GM18858 (cell line): ENCODE data around the gene KIFC1.
A peak's percentile ranks its signal among the peaks of the same experiment; 100 is the strongest.

Experiments
- ATAC-seq: cut with Tn5 transposase; IDR thresholded peaks from one replicate; pipeline ENCODE4 v1.9.1; 2021; ENCODE audit not compliant: unreplicated experiment

The KIFC1 gene

DNA sequence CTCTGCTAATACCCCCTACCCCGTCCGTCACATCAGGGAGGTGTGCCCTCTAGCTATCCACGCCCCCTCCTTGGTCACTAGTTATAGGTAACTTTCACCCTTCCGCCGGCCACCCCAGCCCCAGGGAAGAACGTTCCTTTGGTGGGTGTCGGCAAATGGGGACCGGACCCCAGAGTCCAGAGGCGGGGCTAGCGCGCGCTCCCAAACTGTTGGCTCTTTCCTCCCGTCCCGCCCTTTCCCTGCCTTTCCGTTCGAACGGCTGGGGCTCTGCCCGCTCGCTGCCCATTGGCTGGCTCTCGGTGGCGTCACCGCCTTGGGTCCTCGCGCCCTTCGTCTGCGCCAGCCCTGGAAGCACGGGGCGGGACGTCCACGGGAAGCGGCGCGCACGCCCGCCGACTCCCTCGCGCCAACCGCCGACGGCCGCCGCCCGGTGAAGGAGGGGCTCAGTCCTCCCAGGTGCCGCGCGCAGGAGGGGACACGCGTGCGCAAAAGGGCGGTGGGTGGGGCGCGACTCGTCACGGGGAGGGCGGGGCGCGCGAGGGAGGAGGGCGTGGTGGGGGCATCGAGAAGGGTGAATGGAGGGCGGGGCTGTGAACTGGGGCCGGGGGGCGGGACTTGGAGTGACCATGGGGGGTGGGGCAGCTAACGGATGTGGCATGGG lies 18.6 kb downstream of the KIFC1 start:
- peak; percentile 80 for ATAC-seq

DNA sequence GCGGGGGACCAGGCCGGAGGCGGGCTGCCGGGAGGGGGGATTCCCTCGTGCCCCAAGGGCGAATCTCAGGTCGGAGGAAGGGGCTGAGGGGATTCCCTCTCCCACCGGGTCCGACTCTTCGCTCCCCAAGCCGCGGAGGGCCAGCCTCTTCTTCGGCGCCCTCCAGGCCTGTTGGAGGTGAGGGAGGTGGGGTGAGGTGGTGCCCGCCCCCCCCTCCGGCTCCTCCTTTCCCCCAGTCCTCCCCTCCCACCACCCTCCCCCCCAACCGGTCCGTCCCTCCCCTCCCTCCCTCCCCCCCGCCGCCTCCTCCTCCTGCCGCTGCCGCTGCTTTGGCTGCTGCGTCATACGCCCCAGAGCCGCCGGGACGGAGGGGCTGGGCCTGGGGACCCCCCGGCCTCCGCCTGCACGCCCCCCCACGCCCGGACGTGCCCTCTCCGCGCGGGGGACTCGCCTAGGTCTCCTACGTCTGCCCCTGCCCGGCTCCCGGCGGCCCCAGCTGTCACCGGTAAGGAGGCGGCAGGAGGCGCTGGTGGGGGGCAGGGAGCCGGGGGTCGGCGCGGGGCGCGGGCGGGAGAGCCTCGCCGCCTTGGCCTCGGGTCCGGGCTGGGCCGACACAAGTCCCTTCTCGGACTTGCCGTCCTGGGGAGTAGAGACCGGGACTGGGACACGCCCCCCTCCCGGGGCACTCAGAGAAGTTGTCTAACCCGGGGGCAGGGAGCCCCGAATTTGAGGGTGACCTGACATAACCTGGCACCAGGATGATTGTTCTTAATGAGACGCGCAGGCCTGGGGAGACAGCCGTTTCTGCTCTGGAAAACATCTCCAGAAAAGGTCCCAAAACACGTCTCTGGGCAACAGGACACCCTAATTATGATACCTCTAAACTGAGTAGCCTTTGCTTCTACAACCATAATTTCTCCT lies 19.3 kb downstream of the KIFC1 start, which contains the start of gene PHF1:
Gene PHF1, plus strand, starts transcription at position 304 of the 921 bp plus-strand sequence. CDS start 1,250 bp downstream, outside the sequence.
- ATAC-seq: peak; percentile 28

DNA sequence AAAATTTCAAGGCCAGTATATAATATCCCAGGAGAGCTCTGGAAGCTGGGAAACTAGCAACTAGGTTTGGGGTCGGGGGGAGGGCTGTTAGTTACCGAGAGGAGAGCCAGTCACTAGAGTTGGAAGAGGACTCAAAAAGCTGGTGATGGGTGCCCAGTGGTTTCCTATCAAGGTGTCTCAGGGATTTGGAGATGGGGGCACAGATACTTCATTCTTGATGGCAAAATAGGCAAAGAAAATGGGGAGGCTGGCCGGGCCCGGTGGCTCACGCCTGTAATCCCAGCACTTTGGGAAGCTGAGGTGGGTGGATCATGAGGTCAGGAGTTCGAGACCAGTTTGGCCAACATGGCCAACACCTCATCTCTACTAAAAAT lies 20.0 kb downstream of the KIFC1 start:
- ATAC-seq: no peak

DNA sequence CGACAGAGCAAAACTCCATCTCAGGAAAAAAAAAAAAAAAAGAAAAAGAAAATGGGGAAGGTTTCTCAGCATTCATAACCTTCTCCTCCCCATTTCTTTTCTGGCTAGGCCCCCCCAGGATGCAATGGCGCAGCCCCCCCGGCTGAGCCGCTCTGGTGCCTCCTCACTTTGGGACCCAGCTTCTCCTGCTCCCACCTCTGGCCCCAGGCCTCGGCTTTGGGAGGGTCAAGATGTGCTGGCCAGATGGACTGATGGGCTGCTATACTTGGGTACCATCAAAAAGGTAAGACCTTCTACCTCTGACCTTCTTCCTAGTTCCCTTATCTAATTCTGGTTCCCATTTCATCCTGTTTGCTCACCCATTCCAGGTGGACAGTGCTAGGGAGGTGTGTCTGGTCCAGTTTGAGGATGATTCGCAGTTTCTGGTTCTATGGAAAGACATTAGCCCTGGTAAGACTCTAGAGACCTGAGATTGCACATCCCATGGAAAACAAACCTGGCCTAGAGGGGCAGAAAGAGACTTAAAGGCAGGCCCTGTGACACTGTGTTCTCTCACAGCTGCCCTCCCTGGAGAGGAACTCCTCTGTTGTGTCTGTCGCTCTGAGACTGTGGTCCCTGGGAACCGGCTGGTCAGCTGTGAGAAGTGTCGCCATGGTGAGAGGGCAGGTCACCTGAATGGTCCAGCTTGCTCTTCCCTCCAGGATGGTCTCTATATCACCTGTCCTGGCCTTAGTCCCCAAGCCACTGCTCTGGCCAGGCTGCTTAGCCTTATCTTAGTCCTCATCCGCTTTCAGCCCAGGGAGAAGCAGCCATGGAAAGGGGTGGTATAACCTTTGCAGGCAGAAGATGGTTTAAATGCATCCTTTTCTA lies 20.8 kb downstream of the KIFC1 start:
- ATAC-seq: no peak

DNA sequence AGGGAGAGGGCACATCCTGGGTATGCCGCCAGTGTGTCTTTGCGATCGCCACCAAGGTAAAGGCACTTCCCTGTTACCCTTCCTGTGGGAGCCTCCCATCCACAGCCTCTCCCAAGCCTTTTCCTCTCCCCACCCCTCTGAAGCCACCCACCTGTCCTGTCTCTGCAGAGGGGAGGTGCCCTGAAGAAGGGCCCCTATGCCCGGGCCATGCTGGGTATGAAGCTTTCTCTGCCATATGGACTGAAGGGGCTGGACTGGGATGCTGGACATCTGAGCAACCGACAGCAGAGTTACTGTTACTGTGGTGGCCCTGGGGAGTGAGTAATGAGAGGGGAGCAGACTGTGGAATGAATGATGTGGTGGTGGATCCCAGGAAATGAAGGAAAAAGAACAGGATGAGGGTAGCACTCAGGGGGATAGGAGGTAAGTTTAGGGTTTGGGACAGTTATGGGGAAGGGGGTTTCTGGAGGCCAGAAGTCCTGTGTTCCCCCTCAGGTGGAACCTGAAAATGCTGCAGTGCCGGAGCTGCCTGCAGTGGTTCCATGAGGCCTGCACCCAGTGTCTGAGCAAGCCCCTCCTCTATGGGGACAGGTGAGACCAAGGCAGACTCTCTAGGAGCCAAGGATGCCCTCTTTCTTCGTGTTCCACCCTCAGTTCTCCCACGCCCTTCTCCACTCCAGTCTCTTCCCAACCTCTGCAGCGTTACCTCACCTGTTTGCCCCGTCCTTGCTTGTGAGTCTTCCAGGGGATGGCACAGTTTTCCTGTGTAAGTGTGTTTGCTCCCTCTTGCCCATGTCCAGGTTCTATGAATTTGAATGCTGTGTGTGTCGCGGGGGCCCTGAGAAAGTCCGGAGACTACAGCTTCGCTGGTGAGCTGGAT lies 21.9 kb downstream of the KIFC1 start:
- ATAC-seq: no peak

DNA sequence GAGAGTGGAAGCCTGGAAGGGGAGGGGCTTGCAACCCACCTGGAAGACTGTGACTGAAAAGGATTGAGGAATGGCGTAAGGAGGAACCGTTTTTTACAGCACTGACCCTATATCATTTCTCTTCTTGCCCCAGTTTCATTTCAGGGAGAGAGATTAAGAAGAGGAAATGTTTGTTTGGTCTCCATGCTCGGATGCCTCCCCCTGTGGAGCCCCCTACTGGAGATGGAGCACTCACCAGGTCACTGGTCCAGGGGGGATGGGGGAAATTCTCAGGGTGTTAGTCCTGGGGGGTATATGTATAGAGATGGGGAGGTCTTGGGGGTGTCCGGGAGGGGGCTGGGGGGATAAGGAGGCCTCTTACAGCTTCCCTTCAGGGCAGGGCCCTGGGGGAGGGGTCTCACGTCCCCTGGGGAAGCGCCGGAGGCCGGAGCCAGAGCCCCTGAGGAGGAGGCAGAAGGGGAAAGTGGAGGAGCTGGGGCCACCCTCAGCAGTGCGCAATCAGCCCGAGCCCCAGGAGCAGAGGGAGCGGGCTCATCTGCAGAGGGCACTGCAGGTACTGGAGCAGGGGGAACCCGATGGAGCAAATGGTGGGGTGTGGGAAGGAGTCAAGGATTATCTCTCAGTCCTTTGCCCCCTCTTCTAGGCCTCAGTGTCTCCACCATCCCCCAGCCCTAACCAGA lies 23.1 kb downstream of the KIFC1 start:
- ATAC-seq: no peak

DNA sequence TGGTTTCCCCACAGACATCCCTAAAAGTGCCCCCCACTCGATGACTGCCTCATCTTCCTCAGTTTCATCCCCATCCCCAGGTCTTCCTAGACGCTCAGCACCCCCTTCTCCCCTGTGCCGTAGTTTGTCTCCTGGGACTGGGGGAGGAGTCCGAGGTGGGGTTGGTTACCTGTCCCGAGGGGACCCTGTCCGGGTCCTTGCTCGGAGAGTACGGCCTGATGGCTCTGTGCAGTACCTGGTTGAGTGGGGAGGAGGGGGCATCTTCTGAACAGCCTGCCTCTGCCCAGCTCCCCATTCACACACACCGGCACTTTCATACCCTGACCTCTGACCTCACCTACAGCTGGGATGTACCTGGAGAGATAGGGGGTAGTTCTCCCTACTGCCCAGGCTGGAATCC lies 24.2 kb downstream of the KIFC1 start:
- no peak for ATAC-seq

DNA sequence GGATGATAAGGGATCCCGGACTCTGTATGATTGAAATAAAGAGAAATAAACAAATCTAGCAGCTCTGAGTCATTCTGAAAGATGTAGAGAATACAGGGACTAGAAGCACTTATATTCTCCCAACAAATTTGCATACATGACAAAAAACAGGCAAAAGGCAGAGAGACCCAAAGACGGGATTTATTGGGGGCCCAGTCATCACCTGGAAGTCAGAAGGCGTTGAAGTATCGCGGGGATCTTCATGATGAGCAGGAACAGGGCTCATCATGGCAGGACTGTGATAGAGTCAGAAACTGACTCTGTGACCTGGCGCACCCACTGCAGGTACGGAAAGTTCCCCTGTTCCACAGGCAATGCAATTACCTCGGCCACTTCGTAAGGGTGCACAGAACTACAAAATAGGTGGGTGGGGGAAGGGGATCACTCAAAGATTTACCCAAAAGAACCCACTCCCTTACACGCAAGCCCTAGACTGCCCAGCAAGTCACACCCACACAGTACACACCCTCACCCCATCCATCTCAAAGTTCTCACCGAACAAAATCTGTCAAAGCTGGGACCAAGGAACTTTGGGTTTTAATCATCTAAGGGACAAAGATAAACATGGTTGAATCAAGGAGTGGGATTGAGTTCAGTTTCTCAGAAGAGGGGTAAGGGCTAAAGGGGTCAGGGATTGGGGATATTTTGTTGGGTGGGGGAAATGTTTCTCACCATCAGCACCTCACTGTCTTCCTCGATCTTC lies 24.9 kb downstream of the KIFC1 start:
- ATAC-seq: no peak

DNA sequence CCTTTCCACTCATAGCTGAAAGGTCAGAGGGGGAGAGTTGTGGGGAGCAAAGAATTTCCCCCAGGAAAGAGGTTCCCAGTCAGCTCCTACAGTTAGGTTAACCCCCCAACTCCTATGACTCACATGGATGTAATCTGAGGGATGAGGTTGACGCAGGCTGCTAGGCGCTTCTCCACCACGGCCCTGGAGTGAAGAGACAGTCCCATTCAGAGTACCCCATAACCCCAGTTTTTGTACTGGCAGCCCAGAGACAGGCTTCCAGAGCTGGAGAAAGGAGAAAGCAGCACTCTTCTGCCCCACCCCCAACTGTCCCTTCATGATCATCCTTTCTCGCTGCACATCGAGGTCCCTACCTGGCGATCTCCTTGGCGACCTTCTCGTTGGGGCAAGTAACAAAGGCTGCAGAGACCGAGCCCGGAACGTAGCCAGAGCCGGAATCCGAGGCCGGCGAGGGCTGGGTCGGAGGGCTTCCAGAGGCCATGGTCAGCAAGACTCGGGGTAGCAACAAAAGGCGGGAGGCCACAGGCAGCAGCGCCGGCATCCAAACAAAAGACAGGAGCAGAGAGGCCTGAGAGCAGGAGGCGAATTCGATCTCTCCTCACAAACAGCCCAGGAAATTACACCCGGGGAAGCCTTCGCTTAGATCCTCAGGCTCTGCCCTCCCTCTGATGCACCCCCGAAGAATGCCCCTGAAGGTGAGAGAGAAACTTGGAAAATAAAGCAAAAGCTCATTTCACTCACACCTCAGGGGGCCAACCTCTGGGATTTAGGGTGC lies 25.7 kb downstream of the KIFC1 start:
- ATAC-seq: no peak

DNA sequence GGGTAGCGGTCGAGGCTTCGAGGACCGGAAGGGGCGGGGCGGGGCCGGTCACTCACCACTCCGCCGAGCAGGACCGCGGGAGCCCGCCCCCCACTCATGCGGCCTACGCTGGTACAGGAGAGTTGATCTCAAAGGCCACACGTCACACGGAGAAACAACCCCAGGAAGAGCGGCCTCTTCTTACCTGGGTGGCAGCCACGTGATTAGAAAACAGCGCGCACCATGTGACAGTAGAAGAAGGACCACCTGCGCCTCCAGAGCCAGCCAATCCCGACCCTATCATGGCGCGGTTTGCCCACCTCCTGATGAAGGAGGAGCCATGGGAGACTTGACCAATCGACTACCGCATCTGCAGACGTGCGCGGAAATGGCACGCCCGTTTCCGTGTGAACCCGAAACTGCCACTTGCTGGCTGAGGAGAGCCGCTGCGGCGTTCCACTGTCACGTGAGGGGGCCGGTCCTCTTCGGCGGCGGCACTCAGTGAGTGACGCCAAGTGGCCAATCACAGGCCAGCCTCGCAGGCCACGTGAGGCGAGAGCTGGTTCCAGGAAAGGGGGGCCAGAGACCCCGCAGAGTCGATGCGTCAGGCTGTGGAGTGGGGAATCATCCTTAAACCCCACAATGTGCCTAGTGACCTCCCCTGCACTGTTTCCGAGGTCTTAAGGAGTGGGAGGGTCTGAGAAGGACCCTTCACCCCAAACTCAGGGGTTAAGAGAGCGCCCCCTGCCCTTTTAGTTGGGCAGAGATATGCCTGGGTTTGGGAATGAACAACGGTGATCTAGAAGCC lies 26.5 kb downstream of the KIFC1 start, which contains the start of gene CUTA:
Gene CUTA, minus strand, starts transcription at position 205 of the 787 bp plus-strand sequence. Its CDS starts 107 bp downstream, at position 98.
- ATAC-seq: peak; percentile 75

DNA sequence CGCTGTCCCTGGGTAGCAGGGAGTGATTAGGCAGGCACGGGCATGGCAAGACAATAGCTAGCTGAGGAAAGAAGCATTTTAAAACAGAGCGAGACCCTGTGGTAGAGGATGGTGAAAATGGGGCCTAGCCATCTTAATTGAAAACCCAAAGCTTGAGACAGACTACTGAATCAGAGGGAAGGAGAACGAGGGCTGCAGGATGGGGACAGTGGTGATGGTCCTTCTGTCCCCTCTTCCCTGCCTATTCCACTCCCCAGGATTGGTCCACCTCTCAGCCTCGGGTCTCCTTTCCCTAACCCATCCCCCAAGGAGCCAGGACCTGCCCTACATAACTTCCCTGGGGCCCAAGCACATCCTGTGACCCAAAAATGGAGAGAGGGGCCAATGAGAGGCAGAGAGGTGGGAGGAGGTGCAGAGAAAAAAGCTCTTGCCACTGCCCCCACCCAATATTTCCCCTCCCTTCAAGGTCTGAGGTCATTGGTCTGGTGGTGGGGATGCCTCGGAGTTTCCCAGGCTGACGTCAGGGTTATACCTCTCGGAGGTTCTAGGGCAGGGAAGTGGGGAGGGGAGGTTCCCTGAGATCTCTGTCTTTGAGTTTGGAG lies 27.2 kb downstream of the KIFC1 start:
- no peak for ATAC-seq

DNA sequence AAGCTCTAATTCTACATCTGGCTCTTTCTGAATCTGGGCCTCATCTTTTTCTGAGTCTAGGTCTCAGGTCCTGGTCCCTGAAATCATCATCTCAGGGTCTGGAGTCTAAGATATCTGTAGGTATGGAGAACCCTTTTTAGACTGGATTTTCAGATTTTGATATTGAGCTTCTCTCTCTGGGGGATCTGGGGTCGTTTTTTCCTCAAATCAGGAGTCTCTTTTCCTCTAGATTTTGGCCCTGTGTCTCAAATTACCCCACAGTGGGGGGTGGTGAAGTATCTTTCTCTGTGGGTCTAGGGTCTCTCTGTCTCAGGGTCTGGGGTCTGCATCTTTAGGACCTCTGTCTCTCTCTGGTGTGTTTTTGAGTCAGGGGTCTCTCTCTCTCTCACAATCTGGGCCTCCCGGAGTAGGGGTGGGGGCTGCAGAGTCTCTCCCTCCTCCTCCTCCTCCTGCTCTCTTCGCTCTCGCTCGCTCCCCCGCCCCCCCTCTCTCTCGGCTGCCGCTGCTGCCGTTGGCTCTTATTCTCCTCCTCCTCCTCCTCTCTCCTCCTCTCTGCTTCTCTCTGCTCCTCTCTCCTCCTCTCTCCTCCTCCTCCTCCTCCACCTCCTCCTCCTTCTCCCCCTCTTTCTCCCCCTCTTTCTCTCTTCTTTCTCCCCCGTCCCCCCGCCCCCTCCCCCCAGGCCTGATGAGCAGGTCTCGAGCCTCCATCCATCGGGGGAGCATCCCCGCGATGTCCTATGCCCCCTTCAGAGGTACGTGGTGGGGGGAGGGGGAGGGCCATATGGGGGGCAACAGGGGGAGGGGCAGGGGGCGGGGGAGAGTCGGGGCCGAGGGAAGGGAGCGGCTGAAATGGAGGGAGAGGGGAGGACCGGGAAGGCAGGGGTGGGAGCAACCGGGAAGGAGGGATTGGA lies 28.2 kb downstream of the KIFC1 start, which contains the start of gene SYNGAP1:
Gene SYNGAP1, plus strand, starts transcription at position 486 of the 911 bp plus-strand sequence. Its CDS starts 200 bp downstream, at position 686.
- ATAC-seq: no peak

DNA sequence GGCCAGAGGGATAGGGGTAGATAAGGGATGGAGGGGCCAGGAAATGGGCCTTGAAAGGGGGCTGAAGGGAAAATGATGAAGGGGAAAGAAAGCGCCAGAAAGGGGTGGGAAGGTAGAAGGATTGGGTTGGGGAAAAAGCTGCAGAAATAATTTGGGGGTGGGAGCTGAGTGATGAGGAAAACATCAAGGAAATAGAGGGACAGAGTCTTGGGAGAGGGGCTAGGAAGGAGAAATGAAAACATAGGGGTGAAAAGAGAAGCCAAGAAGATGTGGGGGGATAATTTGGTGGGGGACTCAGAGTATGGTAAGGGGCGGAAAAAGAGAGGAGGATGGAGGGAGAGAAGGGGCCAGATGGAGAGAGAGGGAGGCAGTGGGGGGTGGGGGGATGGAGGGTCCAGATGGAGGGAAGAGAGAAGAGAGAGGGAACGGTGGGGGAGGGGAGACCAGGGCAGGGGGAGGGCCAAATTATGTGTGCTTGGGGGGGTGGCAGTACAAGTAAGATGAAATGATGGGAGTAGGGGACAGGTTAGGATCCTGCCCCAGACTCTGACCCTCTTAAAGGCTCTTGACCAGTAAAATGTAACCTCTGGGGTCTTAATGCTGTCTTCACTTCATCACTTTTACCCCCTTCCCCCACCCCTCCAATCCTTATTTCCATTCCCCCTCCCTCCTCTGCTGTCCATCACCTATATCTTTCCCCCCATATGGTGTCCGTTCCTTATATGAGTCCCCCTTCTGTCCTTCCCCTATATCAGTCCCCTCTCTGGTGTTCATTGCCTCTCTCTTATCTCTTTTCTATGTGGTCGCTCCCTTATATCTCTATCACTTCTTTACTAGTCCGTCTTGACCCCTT lies 29.1 kb downstream of the KIFC1 start:
- no peak for ATAC-seq

DNA sequence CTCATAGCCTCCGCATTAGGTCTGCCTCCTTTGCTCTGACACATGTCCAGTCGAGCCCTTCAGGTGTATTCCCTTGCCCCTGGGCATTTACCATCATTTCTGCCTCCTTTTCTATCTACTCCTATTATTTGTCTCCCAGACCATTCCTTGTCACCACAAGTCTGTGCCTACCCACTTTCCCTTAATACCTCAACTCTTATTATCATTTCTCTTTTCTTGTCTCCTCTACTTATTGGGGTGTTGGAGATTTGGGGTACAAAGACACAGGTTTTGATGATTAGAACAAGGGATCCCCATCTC lies 29.7 kb downstream of the KIFC1 start:
- ATAC-seq: no peak

DNA sequence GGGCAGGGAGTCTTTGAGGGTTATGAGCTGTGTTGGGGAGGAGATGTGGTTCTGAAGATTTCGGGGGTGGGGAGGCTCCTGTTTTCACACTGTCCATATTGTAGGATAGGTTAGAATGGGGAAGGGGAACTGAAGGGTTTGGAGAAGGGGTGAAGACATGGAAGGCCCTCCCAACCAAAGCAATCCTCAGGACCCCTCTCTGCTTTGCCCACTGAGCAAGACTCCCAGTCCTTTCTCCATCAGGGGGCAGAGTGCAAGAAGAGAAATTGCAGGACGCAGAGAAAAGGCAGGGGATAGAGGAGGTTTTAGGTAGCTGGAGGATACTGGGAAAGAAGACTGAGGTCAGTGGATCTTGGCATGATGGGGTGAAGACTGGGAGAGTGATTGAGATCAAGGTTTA lies 32.2 kb downstream of the KIFC1 start:
- ATAC-seq: no peak
